ENCODE results near the gene RRAS.

Gene RRAS

GRCh38 chr19:49654581-49654980 is 14.6 kb upstream of the RRAS start:
- TF ChIP-seq CTCF (IDR thresholded peaks at IDR 0.05) = no peak
- H3K27me3 ChIP-seq = no peaks in the 10 kb centered on the region
- H3K9me3 ChIP-seq = no peaks in the 10 kb centered on the region
- H3K4me1 ChIP-seq (ENCODE audit: control insufficient read depth in 1 of 2, insufficient read depth in 1 of 2, low read depth in 1 of 2, low read length in 1 of 2) = no peaks in the 10 kb centered on the region
- H3K27ac ChIP-seq = no peak overlapping the region
- no peak overlapping the region for H3K4me3 ChIP-seq (ENCODE audit: low read depth in 1 of 2, low read length in 1 of 2)
- peaks cover 96% of the 10 kb centered on the region for H3K36me3 ChIP-seq

- H3K36me3 ChIP-seq = peaks cover 94% of the 10 kb centered on the region
- no peak overlapping the region for H3K27ac ChIP-seq
- H3K4me3 ChIP-seq (ENCODE audit: low read depth in 1 of 2, low read length in 1 of 2) = no peak overlapping the region
- no peaks in the 10 kb centered on the region for H3K9me3 ChIP-seq
- no peaks in the 10 kb centered on the region for H3K4me1 ChIP-seq (ENCODE audit: control insufficient read depth in 1 of 2, insufficient read depth in 1 of 2, low read depth in 1 of 2, low read length in 1 of 2)
- H3K27me3 ChIP-seq = no peaks in the 10 kb centered on the region
- no peak for TF ChIP-seq CTCF (IDR thresholded peaks at IDR 0.05)
These were observed 13.5 kb upstream of the RRAS start for GRCh38 chr19:49653466-49653806.

DNA sequence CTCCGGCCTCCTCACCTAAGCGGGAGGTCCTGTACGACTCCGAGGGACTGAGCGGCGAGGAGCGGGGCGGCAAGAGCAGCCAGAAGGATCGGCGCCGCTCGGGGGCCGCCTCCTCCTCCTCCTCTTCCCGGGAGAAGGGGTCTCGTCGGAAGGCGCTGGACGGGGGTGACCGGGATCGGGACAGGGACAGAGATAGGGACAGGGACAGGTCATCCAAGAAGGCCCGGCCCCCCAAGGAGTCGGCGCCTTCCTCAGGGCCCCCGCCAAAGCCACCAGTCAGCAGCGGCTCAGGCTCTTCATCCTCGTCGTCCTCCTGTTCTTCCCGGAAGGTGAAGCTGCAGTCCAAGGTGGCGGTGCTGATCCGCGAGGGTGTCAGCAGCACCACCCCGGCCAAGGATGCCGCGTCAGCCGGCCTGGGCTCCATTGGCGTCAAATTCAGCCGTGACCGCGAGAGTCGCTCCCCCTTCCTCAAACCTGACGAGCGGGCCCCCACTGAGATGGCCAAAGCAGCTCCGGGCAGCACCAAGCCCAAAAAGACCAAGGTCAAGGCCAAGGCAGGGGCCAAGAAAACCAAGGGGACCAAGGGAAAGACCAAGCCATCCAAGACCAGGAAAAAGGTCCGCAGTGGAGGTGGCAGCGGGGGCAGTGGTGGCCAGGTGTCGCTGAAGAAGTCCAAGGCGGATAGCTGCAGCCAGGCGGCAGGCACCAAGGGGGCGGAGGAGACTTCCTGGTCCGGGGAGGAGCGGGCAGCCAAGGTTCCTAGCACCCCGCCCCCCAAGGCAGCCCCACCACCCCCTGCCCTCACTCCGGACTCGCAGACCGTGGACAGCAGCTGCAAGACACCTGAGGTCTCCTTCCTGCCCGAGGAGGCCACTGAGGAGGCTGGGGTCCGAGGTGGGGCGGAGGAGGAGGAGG is 12.9 kb upstream of the RRAS start:
- TF ChIP-seq CTCF (IDR thresholded peaks at IDR 0.05) = no peak
- Histone ChIP-seq H3K27me3 (no peaks in the 10 kb centered on the region), H3K36me3 (peaks cover 94% of the 10 kb centered on the region)

GRCh38 chr19:49651820-49652550 is 12.0 kb upstream of the RRAS start:
- H3K4me3 ChIP-seq (ENCODE audit: low read depth in 1 of 2, low read length in 1 of 2) = no peak overlapping the region
- H3K4me1 ChIP-seq (ENCODE audit: control insufficient read depth in 1 of 2, insufficient read depth in 1 of 2, low read depth in 1 of 2, low read length in 1 of 2) = no peaks in the 10 kb centered on the region
- no peaks in the 10 kb centered on the region for H3K9me3 ChIP-seq
- no peak overlapping the region for H3K27ac ChIP-seq
- H3K36me3 ChIP-seq = peaks cover 94% of the 10 kb centered on the region
- TF ChIP-seq CTCF (IDR thresholded peaks at IDR 0.05) = no peak
- H3K27me3 ChIP-seq = no peaks in the 10 kb centered on the region

More for the DNA sequence above, 12.9 kb upstream of the RRAS start:
- Histone ChIP-seq H3K9me3 (no peaks in the 10 kb centered on the region), H3K4me1 (ENCODE audit: control insufficient read depth in 1 of 2, insufficient read depth in 1 of 2, low read depth in 1 of 2, low read length in 1 of 2) (no peaks in the 10 kb centered on the region), H3K27ac (no peak overlapping the region), H3K4me3 (ENCODE audit: low read depth in 1 of 2, low read length in 1 of 2) (no peak overlapping the region)

DNA sequence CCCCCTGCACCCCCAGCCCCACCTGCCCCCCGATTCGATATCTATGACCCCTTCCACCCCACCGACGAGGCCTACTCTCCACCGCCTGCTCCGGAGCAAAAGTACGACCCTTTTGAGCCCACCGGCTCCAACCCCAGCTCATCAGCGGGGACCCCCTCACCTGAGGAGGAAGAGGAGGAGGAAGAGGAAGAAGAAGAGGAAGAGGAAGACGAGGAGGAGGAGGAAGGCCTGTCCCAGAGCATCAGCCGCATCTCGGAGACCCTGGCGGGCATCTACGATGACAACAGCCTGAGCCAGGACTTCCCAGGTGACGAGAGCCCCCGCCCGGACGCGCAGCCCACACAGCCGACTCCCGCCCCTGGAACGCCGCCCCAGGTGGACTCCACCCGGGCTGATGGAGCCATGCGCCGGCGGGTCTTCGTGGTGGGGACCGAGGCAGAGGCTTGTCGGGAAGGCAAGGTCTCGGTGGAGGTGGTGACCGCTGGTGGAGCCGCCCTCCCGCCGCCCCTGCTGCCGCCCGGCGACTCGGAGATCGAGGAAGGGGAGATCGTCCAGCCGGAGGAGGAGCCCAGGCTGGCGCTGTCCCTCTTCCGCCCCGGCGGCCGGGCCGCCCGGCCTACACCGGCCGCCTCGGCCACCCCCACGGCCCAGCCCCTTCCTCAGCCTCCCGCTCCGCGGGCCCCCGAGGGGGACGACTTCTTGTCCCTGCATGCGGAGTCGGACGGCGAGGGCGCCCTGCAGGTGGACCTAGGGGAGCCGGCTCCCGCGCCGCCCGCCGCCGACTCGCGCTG is 11.3 kb upstream of the RRAS start:
- Histone ChIP-seq H3K4me3 (ENCODE audit: low read depth in 1 of 2, low read length in 1 of 2) (no peak overlapping the region), H3K36me3 (peaks cover 94% of the 10 kb centered on the region), H3K9me3 (no peaks in the 10 kb centered on the region), H3K27ac (no peak overlapping the region), H3K27me3 (no peaks in the 10 kb centered on the region), H3K4me1 (ENCODE audit: control insufficient read depth in 1 of 2, insufficient read depth in 1 of 2, low read depth in 1 of 2, low read length in 1 of 2) (no peaks in the 10 kb centered on the region)
- TF ChIP-seq CTCF (IDR thresholded peaks at IDR 0.05) = no peak

Data from neutrophil (primary cell).